ENCODE measurements around the gene DNMT3A. TPM values are rescaled to one million over a fixed set of nuclear protein-coding genes. Genes with fewer than 3 reads are reported as not detected.

Gene DNMT3A
- total and polyA plus RNA-seq, 2 experiments from 2014 or later: 47.2 to 80.4 TPM

DNA sequence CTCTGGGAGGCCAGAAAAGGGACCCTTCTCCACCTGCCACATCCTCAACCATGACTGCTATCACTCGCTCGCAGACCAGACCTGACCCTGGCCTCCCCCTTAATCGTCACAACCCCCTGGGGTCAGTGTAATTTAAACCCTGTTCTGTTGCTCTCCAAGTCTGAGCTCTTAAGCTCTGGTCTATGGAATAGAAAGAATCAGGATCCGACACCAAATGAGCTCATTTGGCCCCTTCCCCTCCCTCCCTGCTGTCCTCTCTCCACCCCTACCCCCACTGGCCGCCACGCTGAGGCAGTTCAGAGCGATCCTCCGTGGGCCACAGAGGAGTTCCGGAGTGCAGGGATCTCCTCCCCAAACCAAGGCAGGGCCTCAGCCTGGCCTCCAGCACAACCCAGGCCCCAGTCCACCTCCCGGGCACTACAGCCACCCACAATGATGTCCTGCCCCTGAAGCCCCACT, 5.3 kb downstream of the DNMT3A start (continued):
- TF ChIP-seq, protein P1, sequence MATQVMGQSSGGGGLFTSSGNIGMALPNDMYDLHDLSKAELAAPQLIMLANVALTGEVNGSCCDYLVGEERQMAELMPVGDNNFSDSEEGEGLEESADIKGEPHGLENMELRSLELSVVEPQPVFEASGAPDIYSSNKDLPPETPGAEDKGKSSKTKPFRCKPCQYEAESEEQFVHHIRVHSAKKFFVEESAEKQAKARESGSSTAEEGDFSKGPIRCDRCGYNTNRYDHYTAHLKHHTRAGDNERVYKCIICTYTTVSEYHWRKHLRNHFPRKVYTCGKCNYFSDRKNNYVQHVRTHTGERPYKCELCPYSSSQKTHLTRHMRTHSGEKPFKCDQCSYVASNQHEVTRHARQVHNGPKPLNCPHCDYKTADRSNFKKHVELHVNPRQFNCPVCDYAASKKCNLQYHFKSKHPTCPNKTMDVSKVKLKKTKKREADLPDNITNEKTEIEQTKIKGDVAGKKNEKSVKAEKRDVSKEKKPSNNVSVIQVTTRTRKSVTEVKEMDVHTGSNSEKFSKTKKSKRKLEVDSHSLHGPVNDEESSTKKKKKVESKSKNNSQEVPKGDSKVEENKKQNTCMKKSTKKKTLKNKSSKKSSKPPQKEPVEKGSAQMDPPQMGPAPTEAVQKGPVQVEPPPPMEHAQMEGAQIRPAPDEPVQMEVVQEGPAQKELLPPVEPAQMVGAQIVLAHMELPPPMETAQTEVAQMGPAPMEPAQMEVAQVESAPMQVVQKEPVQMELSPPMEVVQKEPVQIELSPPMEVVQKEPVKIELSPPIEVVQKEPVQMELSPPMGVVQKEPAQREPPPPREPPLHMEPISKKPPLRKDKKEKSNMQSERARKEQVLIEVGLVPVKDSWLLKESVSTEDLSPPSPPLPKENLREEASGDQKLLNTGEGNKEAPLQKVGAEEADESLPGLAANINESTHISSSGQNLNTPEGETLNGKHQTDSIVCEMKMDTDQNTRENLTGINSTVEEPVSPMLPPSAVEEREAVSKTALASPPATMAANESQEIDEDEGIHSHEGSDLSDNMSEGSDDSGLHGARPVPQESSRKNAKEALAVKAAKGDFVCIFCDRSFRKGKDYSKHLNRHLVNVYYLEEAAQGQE (IDR thresholded peaks at IDR 0.05; ENCODE audit: unreplicated experiment): no peak
- TF ChIP-seq EZH2 (IDR thresholded peaks at IDR 0.05; ENCODE audit: low read depth, unreplicated experiment) (no peak), ZNF331 (CRISPR knock-in tag; IDR thresholded peaks at IDR 0.05; ENCODE audit: low read depth) (no peak)

DNA sequence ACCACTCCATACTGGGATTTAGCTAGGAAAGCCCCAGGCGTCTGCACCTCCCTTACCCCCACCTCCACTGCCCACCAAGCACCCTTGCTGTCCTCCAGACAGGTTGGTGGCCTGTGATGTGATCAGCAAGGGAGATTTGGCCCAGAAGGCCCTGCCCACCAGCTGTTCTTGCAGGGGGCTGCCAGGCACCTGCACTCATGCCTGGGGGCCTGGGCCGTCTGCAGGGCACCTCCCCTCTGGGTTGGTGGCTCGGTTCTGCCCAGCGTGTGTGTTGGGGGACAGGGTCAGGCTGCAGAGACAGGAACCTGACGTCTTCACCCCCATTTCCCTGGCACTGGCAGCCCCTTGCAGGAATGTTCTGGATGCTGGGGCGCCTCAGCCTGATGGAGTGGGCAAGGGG, 5.8 kb downstream of the DNMT3A start:
- H3K9me3 Mint-ChIP-seq: no peaks in the 10 kb centered on the region
- Histone ChIP-seq H2AFZ (no peak overlapping the region), H3K4me1 (ENCODE audit: insufficient read depth) (peaks cover 41% of the 10 kb centered on the region), H3K4me2 (peak overlapping the region; percentile 57; the same call in 1 of the 2 replicates), H3K27ac (ENCODE audit: low read depth) (no peak overlapping the region), H3F3A (replicated peaks; ENCODE audit: low read depth) (0 out of 2 replicates have a peak, but pooled peaks cover 8% of the 10 kb centered on the region), H3K9me2 (ENCODE audit: insufficient read depth) (no peaks in the 10 kb centered on the region), H4K20me1 (replicated peaks; ENCODE audit: insufficient read depth) (no peaks in the 10 kb centered on the region; the same call in 1 of the 2 replicates), H3K36me3 (ENCODE audit: insufficient read depth) (no peaks in the 10 kb centered on the region), H3K27me3 (ENCODE audit: insufficient read depth) (0 out of 2 replicates have a peak, but pooled peaks cover 3% of the 10 kb centered on the region), H3K79me2 (replicated peaks; ENCODE audit: insufficient read depth) (0 out of 2 replicates have a peak, but pooled peaks cover 3% of the 10 kb centered on the region), H3K4me3 (no peak overlapping the region)
- no peak for DNase-seq (ENCODE audit: low spot score)
- no peak overlapping the region for H3K27ac Mint-ChIP-seq
- H3K36me3 Mint-ChIP-seq (ENCODE audit: low read depth): no peaks in the 10 kb centered on the region
- H3K4me3 Mint-ChIP-seq: no peak overlapping the region
- ATAC-seq: no peak
- H3K4me1 Mint-ChIP-seq: peaks cover 63% of the 10 kb centered on the region
- peaks cover 19% of the 10 kb centered on the region for H3K27me3 Mint-ChIP-seq (ENCODE audit: insufficient read depth, low read depth, poor library complexity)
- TF ChIP-seq ZNF331 (CRISPR knock-in tag; IDR thresholded peaks at IDR 0.05; ENCODE audit: low read depth) (no peak), EZH2phosphoT487 (IDR thresholded peaks at IDR 0.05; ENCODE audit: unreplicated experiment) (no peak), CREB1 (CRISPR knock-in tag; IDR thresholded peaks at IDR 0.05; ENCODE audit: low read depth) (no peak), ZNF114 (CRISPR knock-in tag; IDR thresholded peaks at IDR 0.05) (no peak), NANOG (IDR thresholded peaks at IDR 0.05; ENCODE audit: borderline replicate concordance) (no peak)
- TF ChIP-seq, protein P1 (IDR thresholded peaks at IDR 0.05; ENCODE audit: unreplicated experiment): no peak
- TF ChIP-seq, protein P2, sequence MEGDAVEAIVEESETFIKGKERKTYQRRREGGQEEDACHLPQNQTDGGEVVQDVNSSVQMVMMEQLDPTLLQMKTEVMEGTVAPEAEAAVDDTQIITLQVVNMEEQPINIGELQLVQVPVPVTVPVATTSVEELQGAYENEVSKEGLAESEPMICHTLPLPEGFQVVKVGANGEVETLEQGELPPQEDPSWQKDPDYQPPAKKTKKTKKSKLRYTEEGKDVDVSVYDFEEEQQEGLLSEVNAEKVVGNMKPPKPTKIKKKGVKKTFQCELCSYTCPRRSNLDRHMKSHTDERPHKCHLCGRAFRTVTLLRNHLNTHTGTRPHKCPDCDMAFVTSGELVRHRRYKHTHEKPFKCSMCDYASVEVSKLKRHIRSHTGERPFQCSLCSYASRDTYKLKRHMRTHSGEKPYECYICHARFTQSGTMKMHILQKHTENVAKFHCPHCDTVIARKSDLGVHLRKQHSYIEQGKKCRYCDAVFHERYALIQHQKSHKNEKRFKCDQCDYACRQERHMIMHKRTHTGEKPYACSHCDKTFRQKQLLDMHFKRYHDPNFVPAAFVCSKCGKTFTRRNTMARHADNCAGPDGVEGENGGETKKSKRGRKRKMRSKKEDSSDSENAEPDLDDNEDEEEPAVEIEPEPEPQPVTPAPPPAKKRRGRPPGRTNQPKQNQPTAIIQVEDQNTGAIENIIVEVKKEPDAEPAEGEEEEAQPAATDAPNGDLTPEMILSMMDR (conservative IDR thresholded peaks at IDR 0.05; ENCODE audit: low read depth in 2 of 2): no peak
- TF ChIP-seq, protein P3, sequence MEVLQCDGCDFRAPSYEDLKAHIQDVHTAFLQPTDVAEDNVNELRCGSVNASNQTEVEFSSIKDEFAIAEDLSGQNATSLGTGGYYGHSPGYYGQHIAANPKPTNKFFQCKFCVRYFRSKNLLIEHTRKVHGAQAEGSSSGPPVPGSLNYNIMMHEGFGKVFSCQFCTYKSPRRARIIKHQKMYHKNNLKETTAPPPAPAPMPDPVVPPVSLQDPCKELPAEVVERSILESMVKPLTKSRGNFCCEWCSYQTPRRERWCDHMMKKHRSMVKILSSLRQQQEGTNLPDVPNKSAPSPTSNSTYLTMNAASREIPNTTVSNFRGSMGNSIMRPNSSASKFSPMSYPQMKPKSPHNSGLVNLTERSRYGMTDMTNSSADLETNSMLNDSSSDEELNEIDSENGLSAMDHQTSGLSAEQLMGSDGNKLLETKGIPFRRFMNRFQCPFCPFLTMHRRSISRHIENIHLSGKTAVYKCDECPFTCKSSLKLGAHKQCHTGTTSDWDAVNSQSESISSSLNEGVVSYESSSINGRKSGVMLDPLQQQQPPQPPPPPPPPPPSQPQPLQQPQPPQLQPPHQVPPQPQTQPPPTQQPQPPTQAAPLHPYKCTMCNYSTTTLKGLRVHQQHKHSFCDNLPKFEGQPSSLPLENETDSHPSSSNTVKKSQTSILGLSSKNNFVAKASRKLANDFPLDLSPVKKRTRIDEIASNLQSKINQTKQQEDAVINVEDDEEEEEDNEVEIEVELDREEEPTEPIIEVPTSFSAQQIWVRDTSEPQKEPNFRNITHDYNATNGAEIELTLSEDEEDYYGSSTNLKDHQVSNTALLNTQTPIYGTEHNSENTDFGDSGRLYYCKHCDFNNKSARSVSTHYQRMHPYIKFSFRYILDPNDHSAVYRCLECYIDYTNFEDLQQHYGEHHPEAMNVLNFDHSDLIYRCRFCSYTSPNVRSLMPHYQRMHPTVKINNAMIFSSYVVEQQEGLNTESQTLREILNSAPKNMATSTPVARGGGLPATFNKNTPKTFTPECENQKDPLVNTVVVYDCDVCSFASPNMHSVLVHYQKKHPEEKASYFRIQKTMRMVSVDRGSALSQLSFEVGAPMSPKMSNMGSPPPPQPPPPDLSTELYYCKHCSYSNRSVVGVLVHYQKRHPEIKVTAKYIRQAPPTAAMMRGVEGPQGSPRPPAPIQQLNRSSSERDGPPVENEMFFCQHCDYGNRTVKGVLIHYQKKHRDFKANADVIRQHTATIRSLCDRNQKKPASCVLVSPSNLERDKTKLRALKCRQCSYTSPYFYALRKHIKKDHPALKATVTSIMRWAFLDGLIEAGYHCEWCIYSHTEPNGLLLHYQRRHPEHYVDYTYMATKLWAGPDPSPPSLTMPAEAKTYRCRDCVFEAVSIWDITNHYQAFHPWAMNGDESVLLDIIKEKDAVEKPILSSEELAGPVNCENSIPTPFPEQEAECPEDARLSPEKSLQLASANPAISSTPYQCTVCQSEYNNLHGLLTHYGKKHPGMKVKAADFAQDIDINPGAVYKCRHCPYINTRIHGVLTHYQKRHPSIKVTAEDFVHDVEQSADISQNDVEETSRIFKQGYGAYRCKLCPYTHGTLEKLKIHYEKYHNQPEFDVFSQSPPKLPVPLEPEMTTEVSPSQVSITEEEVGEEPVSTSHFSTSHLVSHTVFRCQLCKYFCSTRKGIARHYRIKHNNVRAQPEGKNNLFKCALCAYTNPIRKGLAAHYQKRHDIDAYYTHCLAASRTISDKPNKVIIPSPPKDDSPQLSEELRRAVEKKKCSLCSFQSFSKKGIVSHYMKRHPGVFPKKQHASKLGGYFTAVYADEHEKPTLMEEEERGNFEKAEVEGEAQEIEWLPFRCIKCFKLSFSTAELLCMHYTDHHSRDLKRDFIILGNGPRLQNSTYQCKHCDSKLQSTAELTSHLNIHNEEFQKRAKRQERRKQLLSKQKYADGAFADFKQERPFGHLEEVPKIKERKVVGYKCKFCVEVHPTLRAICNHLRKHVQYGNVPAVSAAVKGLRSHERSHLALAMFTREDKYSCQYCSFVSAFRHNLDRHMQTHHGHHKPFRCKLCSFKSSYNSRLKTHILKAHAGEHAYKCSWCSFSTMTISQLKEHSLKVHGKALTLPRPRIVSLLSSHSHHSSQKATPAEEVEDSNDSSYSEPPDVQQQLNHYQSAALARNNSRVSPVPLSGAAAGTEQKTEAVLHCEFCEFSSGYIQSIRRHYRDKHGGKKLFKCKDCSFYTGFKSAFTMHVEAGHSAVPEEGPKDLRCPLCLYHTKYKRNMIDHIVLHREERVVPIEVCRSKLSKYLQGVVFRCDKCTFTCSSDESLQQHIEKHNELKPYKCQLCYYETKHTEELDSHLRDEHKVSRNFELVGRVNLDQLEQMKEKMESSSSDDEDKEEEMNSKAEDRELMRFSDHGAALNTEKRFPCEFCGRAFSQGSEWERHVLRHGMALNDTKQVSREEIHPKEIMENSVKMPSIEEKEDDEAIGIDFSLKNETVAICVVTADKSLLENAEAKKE (CRISPR knock-in tag; IDR thresholded peaks at IDR 0.05): no peak

Measured in GM23338 (cell line).